ENCODE data around the gene C1orf210.

C1orf210 gene

GRCh38 chr1:43311521-43311920 lies 26.1 kb upstream of the C1orf210 start:
- no peak for DNase-seq

- no peak for DNase-seq
Observed at GRCh38 chr1:43309405-43310025, 24.1 kb upstream of the C1orf210 start.

- no peak for DNase-seq
Observed at GRCh38 chr1:43308635-43309404, 23.4 kb upstream of the C1orf210 start.

- no peak for DNase-seq
Observed at GRCh38 chr1:43307458-43308158, 22.2 kb upstream of the C1orf210 start.

- no peak for DNase-seq
Observed at GRCh38 chr1:43306688-43307457, 21.5 kb upstream of the C1orf210 start.

- DNase-seq, result no peak
Observed at GRCh38 chr1:43305926-43306687, 20.7 kb upstream of the C1orf210 start.

- DNase-seq, result no peak
Observed at GRCh38 chr1:43305461-43305860, 20.1 kb upstream of the C1orf210 start.

- DNase-seq, result no peak
Observed at GRCh38 chr1:43304771-43305300, 19.5 kb upstream of the C1orf210 start.

- no peak for DNase-seq
Observed at GRCh38 chr1:43304314-43304681, 18.9 kb upstream of the C1orf210 start.

GRCh38 chr1:43303471-43304313 lies 18.3 kb upstream of the C1orf210 start:
- DNase-seq, result no peak

GRCh38 chr1:43302721-43303470 lies 17.5 kb upstream of the C1orf210 start:
- DNase-seq, result no peak

- no peak for DNase-seq
Observed at GRCh38 chr1:43302201-43302600, 16.8 kb upstream of the C1orf210 start.

GRCh38 chr1:43300378-43301094 lies 15.2 kb upstream of the C1orf210 start, which contains the start of gene TIE1:
Gene TIE1 (plus strand): TSS chr1:43300982. CDS start chr1:43301072, 90 bp downstream.
- DNase-seq, result no peak

GRCh38 chr1:43299101-43299500 lies 13.7 kb upstream of the C1orf210 start:
- DNase-seq, result no peak

- DNase-seq, result no peak
Observed at GRCh38 chr1:43298055-43298454, 12.7 kb upstream of the C1orf210 start.

- no peak for DNase-seq
Observed at GRCh38 chr1:43296207-43296606, 10.8 kb upstream of the C1orf210 start.

GRCh38 chr1:43294761-43295160 lies 9.4 kb upstream of the C1orf210 start:
- no peak for DNase-seq

- no peak for DNase-seq
Observed at GRCh38 chr1:43293896-43294760, 8.7 kb upstream of the C1orf210 start.

- DNase-seq, result no peak
Observed at GRCh38 chr1:43293176-43293575, 7.8 kb upstream of the C1orf210 start.

Measured in activated CD8-positive, alpha-beta memory T cell treated with anti-CD3 and anti-CD28 coated beads, Interleukin-2, amount 50 U/mL, for 4 hours (primary cell).